ENCODE results near the gene HFE.
"Not testable (repeated sequence)": the region's sequence is repeated elsewhere in the genome, so short reads cannot be mapped to it uniquely, and the experiment has no call there.

Gene HFE, protein sequence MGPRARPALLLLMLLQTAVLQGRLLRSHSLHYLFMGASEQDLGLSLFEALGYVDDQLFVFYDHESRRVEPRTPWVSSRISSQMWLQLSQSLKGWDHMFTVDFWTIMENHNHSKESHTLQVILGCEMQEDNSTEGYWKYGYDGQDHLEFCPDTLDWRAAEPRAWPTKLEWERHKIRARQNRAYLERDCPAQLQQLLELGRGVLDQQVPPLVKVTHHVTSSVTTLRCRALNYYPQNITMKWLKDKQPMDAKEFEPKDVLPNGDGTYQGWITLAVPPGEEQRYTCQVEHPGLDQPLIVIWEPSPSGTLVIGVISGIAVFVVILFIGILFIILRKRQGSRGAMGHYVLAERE

GRCh38 chr6:26087284-26088115, at the start of gene HFE:
Gene HFE, plus strand, starts transcription at chr6:26087429. Its CDS starts 12 bp downstream, at chr6:26087441.
- DNase-seq = peak; percentile 10

DNA sequence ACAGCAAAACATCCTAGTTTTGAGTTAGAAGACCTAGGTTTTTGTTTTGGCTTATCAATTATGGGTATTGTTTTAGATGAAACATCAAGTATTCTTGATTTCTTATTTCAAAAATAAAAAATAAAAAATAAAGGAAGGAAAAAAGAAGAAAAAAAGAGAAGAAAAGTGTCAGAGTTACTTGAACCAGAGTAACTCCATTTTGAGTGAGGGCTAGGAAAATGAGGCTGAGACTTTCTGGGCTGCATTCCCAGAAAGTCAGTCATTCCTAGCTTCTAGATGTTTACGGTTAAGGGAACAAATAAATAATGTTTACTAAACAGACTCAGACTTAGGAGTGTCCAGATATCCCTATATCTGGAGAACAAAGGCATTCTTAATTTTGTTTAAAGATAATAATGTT, 45.3 kb upstream of the HFE start:
- DNase-seq = no peak

GRCh38 chr6:26043384-26044139, 43.7 kb upstream of the HFE start:
- DNase-seq = peak; percentile 36

GRCh38 chr6:26044140-26045064, 42.8 kb upstream of the HFE start:
- DNase-seq = peak; percentile 23

GRCh38 chr6:26045065-26045927, 41.9 kb upstream of the HFE start:
- DNase-seq = peak; percentile 43

DNA sequence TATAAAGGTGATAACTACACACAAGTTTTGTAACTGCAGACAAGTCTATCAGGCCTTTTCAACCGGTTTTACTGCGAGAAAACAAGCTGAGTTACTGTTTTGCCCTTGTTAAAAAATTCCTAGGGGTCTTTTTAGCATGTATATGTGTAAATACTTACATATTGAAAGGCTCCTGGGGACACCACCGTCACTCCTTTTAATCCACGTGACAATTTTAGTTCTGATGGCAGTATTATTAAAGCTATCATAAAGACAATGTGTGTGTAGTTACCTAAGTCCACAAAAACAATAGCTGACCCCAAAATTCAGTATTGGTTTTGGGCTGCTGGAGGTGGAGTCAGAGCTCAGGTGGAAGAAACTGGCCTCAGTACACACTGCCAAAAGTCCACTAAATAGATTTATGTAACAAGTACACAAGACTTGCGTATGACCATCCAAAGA, 41.3 kb upstream of the HFE start:
- DNase-seq = no peak

DNA sequence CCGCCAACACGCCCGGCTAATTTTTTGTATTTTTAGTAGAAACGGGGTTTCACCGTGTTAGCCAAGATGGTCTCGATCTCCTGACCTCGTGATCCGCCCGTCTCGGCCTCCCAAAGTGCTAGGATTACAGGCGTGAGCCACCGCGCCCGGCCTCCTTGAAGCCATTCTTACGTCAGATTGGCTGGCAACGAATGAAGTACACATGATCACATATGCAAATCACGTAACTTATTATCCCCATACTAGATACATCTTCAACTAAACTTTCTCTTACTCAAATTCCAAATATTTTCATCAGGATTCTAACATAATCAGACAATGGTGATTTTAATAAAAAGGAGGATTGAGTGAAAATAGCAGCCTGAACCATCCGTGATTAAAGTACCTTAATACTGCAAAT, 39.9 kb upstream of the HFE start:
- DNase-seq = not testable (repeated sequence)

GRCh38 chr6:26048590-26048989, 38.6 kb upstream of the HFE start:
- no peak for DNase-seq

DNA sequence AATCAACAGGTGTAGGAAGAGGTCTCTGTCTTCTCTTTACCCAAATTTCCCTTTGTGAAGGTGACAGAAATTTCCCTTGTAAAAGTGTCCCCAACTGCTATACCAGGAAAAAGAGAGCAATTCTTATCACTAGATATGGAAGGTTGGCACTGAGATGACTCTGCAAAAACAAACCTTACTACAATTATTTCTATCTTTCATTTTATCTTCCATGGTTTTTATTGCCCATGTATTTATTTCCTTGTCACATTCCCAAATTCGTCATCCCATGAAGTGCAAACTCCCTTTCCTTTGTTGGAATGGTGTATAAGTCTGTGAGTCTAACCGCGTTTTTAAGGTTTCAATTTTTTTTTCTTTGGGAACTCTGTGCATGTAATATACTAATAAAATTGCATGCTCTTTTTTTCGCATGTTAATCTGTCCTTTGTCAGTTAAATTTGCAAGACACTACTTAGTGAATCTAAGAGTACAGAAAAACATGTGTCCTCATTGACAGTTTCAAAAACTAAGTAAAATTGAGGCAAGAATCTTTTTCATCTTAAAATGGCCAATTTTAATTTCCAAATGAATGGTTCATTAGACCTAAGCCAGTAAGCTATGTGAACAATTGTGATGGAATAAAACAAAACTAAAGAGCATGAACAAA, 35.4 kb upstream of the HFE start:
- DNase-seq = no peak

- DNase-seq = not testable (repeated sequence)
Observed at GRCh38 chr6:26052762-26053250, 34.4 kb upstream of the HFE start.

DNA sequence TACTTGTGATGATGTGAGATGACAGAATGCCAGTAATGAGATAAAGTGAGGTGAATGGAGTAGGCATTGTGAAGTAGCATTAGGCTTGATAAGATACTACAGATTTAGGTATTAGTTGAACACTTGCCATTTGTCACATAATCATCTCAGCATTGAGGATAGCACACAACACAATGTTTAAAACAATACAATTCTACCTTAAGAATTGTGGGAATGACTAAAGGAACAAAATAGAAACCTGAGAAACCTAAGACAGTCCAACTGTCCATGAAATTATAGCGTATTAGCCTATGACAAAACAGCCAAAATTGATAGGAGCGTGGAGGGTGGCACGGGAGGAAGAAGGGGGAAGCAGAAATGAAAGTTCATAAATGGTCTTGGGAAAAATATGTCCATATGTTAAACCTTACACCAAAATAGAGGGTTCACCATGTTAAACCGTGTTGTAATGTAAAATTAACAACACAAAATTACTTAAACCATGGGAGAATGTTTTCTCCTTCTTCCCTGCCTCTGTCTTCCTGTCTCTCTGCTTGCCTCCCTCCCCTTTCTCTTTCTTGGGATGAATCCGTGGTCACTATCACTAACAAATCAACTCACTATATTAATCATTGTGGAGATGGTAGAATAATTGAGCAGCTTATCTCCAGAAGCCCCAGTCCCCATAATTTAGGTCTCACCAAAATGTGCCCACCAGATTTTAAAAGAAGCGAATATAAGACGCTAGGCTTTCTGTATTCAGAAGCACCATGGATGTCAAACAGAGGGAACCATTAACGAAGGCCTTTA, 33.0 kb upstream of the HFE start:
- DNase-seq = no peak

DNA sequence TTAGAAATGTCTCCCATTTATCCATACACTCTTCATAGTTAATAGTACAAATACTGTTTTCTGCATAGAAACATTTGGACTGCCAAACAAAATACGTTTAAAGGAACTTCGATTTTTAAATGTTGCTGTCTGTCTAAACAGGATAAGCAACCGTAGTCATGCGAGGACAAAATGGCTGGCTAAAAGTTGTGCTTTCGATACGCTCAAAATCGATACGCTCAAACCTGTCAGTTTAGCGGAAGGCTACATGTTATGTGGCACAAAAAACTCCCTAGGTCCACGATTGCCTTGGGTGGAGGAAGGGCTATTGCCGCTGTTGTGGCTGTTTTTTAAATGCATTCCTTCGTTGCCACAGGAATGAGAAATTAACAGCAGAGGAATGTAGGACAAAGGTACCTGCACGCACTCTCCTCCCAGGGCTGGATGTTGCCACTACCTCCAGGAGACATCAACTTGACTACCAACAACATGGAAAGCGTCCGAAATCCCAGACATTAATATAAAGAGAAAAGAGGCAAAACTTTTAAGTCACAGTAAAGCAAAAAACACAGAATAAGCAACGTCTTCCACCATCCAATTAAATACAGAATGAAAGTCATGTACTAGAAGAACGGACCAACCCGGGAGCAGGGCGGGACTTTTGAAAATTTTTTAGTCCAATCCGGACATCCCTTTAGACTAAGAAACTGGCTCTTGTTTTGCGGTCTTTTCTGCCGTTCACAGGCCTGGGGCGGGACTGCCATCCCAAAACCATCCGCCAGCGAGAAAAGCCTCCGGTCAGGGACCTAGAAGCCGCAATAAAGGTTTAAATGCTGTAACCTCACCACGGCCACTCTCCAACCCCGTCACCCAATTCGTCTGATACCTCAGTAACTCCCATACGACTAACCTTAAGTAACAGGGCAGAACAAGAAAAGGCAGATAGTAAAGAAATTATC, 32.2 kb upstream of the HFE start:
- peak; percentile 63 for DNase-seq

- peak; percentile 73 for DNase-seq
Observed at GRCh38 chr6:26055719-26056582, 31.3 kb upstream of the HFE start.

DNA sequence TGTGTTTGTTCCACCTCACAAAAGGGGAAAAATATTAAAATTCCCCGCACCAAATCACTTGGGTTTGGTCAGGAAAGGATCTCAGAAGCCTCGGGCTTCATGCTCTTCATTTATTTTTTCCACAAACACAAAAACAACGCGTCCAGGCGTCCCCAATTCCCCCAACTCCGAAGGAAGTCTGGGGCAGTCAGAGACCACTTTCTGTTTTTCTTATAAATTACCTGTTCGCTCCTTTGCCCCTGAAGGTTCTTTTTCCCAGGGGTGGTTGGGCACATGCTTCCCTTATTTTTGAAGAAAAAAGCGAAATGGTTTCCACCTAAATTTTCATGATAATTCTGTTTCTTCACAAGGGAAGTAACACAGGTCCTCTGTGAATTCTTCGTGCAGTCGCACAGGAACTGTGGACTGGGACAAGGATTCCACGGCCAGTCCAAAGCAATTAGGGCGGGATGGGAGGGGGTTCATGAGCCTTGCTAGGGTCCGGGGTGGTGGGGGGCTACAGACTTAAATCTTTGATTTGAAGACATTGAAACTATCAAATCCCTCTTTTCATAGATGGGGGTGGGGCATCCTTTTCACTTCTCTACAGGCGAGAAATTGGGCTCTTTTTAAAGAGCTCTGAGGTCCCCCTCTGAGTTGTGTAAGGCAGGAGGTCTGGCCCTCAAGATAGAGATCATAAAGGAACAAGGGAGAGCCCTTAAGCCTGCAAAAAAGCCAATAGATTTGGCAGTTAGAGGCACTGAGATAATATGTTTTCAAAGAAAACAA, 30.5 kb upstream of the HFE start:
- DNase-seq = no peak

DNA sequence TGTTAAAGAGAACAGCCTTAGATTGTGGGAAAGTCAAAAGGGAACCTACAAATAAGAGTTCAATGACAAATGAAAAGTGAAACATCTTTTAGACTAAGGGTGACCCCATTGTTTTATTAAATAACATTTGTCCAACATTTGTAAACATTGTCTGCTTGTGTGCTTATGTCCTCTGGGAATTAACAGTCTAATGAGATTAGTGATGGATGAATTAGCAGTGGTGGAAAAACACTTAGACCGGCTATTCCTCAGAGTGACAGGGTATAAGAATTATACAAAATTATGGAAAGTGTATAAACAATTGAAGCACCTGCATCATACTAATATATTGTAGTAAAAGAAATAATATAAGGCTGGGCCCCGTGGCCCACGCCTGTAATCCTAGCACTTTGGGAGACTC, 29.3 kb upstream of the HFE start:
- DNase-seq = no peak

GRCh38 chr6:26058477-26059033, 28.7 kb upstream of the HFE start:
- not testable (repeated sequence) for DNase-seq
